Activated naive CD4-positive, alpha-beta T cell treated with anti-CD3 and anti-CD28 coated beads, Interleukin-2, amount 50 U/mL, for 16 hours (primary cell): ENCODE measurements around the gene BANK1.

Experiments
- DNase-seq: peaks from one replicate; pipeline ENCODE4 v3.0.0-alpha.2; 2020

BANK1 gene

GRCh38 chr4:101910786-101911373 lies 120.3 kb downstream of the BANK1 start:
- no peak for DNase-seq

GRCh38 chr4:101911616-101912015 lies 121.1 kb downstream of the BANK1 start:
- no peak for DNase-seq

DNA sequence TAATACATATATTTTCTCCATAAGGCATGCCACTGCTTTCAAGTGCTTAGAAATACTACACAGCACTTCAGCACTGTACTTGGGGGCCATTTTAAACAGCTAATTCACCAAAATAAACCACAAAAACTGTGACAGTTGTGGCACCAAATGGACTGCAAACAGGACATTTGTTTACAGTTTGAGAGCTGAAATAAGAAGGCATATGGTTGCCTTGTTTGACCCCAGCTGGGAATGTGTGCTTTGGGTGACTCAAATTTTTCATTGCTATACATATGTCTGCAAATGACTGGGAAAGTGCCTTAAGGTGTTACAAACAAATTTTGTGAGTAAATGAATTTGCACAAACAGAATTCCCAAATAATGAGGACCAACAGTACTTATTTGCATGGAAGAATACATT lies 124.2 kb downstream of the BANK1 start:
- no peak for DNase-seq

DNA sequence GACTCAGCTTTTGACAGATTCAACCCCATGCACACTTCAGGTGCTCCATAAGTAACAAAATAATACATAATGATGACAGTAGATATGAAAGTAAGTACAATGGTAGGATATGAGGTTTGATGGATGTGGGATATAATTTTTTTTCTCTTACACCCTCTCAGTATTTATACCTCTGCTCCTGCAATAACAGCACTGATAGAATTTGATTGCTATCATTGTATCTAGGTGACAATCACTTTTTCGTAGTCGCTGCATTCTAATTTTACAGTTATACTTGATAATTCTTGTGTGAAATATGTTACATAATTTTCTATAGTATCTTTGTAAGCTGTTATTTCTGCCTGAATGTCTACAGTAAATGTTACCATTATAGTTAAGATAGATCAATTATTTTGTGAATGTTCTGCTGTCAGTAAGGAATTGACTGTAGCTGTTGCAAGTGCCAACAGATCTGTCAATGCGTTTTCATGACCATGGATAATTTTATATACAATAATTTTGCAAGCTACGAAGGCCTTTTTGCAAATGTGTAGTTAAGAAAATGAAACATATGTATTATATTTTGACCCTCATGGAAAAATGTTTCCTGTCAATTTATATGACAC lies 128.9 kb downstream of the BANK1 start:
- no peak for DNase-seq

- DNase-seq, result no peak
Measured at GRCh38 chr4:101921370-101921769, 130.8 kb downstream of the BANK1 start.

DNA sequence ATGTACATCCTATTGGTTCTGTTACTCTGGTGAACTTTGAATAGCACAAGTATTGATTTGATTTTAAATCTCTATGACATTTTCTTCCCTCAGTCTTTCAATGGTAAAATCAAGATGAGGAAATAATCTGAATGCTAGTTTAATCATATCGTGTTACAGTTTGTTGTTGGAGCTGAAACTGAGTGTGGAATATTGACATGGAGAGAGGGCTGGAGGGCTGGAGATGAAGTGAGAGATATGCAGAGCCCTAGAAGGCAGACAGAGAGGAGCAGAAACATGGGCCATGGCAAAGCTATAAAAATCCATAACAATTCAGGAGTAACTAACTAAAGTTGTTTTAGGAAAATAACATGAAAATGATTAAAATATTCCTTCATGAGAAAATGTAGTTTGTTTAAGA lies 141.1 kb downstream of the BANK1 start:
- DNase-seq, result no peak

GRCh38 chr4:101933855-101934254 lies 143.3 kb downstream of the BANK1 start:
- DNase-seq, result no peak

- no peak for DNase-seq
Measured at GRCh38 chr4:101938836-101939235, 148.3 kb downstream of the BANK1 start.

DNA sequence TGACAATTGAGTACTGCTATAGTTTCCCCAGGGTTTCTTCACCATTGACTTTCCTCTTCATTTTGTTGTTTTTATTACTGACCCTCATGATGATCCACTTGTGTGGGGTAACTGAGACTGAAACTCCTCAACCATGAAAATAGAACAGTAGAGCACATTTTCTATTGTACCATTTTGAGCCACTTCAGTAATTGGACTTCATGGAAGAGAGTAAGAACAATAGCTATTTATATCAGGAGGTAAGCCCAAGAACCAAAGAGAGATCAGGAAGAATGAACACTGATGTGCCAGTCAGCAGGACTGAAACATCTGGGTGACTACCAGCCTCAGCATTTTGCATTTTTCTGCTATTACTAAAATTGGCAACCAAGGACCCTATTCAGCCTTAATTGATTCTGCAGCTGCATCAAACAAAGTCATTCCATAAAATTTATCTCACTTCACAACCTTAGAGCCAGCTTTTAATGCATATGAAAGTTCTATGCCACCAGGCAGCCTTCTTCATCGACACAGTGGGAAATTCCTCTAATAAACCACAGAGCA lies 151.4 kb downstream of the BANK1 start:
- DNase-seq, result no peak

GRCh38 chr4:101942891-101943290 lies 152.4 kb downstream of the BANK1 start:
- DNase-seq, result no peak

DNA sequence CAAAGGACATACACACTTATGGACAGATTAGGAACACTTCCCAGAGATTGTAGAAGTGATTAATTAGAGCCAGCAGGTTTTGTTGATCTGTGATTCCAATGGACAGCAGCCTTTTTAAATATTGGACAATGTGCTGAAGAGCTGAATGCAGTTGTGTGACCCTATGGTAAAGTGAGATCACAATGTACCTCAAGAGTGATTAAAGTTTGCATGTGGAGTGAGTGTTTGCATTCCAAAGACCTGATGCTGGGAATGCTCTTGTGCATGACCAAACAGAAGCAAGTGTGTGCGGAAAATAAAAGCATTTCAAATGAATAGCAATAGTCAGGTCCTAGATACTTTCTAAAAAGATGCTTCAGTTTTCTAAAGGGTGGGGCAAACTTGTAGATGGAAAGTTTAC lies 154.1 kb downstream of the BANK1 start:
- DNase-seq, result no peak

DNA sequence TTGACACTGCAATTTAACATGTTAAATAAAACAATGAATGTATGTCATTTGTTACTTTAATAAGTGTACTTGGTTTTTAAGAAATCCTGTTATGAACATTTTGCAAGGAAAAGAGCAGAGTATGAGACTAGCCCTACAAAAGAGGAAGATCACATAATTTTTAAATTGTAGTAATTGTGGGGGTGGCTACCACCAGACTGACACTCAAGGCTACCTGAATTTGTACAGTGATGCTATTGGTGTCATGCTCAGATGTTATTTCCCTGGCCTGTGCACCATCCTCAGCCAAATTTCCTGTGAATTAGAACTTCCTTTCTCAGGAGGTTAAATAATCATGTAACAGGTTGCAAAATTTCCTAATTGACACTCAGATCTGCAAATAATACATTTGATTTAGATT lies 157.5 kb downstream of the BANK1 start:
- no peak for DNase-seq

DNA sequence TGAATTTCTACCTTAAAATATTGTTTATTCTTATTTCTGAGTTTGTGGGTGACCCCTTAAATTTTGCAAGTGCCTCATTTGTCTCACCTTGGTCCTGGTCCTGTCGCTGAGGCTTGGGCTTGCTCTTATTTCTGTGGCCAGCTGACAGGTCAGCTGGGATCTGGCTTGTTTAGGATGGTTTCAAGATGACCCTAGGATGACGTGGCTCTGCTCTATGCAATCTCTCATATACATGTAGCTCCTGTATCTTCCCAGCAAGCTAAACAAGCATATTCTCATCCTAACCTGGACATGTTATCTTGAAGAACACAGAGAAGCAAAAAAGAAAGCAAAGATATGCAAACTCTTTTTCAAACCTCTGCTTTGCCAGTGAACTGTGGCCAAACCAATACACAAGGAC lies 158.4 kb downstream of the BANK1 start:
- no peak for DNase-seq

DNA sequence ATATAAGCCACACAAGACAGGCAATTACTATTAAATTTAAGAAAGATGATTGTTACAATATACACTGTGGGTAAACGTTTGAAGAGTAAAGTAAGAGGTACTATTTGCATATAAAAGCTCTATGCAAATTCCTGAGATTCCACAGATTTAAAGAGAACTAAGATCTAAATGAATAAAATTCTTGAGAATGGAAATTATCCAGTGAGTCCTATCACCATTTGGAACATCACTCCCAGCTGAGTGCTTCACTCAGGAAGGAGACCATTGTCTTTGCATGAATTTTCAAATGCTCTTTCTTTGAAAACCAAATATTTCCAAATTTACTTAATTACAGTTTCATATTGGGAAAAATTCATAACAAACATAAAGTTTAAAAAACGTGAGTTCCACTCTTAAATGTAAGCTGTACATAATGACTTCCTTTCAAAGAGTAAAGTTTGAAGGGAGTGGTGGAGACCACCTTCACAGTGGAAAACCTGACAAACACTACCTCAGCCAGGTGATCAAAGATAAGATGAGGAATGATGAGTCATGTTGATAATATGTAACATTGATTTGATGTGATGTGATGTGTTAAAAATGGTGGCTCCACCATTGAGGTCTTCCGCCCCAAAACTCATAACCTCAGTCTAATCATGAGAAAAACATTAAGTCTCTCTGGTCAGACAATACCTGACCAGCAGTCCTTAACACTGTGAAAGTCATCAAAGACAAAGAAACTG lies 159.9 kb downstream of the BANK1 start:
- DNase-seq, result no peak

DNA sequence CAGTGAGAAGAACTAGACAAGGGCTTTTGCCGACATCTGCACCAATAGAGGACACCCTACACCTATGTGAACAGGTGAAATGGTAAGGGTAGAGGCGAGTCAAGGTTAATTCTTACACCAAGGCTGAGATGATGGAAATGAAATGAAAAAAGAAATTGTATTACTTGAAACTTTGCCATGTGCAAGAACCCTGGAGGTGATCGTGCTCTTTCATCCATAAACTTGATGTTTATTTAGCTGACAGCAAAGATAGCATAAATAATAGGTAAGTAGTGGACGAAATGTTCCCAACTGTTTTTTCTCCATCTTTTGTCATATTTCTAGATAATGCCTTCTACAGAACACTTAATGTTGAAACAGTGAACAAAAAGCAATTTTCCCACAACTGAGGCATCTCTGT lies 162.5 kb downstream of the BANK1 start:
- no peak for DNase-seq

- DNase-seq, result no peak
Measured at GRCh38 chr4:101953949-101954348, 163.4 kb downstream of the BANK1 start.

DNA sequence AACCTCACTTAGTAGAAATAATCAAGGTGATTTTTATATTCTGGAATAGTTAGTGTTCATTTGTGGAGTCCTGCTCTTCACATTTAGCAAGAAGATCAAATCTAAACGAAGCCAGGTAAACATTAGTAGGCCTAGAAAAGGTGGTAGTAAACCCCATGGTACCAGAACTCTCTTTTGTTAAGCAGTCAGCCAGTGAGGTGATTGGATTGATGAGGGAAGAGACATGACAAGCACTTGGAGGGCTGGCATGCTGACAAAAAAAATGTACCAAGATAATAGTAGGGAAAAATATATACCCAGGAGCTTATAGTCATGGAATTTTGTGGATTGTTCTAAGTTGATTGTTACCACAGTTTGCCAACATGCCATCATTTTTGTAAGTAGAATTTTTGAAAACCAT lies 163.8 kb downstream of the BANK1 start:
- DNase-seq, result no peak

GRCh38 chr4:101954975-101955678 lies 164.6 kb downstream of the BANK1 start:
- DNase-seq, result no peak

- no peak for DNase-seq
Measured at GRCh38 chr4:101956068-101956825, 165.7 kb downstream of the BANK1 start.

- no peak for DNase-seq
Measured at GRCh38 chr4:101958547-101958946, 168.0 kb downstream of the BANK1 start.

- DNase-seq, result no peak
Measured at GRCh38 chr4:101960431-101960830, 169.9 kb downstream of the BANK1 start.

- no peak for DNase-seq
Measured at GRCh38 chr4:101961144-101961543, 170.6 kb downstream of the BANK1 start.
